Cortex of kidney (tissue), 1 donor: ENCODE results near the gene SOCS6.
"Not testable (repeated sequence)": the region's sequence is repeated elsewhere in the genome, so short reads cannot be mapped to it uniquely, and the experiment has no call there.

Experiments
- DNase-seq: peaks from one replicate; lab custom pipeline; 2025; lab: John Stamatoyannopoulos, UW

Gene SOCS6

DNA sequence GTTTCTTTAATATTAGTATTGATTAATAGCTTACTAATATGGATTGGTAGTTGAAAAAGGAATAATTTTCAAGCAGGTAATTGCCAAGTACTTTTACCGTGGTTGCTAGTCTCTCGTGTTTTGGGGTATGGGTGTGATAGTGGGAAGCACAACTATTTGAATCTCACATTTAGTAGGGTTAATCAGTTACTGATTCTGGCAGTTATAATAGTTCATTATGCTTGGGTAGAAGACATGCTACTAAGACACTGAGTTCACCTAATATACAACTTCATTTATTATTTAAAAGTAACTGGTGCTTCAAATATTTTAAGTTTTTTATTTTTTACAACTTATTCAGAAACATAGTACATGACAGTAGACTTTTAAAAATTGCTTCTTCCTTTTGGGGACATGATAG is 33.5 kb downstream of the SOCS6 start:
- DNase-seq = no peak

- DNase-seq = no peak
Measured at GRCh38 chr18:70322928-70323327, 34.1 kb downstream of the SOCS6 start.

- no peak for DNase-seq
Measured at GRCh38 chr18:70324897-70325296, 36.1 kb downstream of the SOCS6 start.

DNA sequence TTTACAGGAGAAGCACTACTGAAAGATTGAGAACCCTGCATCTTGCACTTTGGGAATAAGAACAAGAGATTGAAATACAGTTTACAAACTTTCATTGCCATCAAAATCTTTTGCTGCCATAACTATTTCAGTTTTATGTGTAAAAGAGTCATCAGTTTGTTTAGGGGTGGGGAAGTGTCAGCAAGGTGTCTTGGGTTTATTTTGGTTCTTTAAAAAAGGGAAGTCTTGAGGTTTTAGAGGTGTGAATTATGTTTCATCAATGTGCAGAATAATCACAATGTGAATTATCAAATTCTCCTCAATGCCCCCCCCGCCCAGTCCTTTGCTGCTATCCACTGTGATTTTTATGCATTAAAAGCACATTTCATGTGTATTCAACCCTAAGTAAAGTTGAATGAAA is 37.4 kb downstream of the SOCS6 start:
- DNase-seq = no peak

DNA sequence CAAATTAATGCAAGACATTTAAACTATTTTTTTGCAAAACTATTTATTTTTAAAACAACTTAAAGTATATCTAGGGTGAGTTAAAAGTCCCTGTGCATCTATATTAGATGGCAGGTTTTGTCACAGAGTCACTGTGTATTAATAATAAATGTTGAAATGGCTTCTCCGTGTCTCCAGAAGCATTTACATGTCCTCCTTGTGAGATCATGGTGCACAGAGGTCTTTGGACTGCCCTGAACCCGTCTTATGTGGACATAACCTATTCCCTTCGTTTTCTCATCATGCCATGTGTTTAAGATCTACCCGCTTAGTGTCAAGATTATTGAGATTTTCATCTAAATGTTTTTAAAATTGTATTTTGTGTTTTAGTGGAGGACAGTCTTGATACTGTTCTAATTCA is 39.3 kb downstream of the SOCS6 start:
- DNase-seq = no peak

- no peak for DNase-seq
Measured at GRCh38 chr18:70329071-70329470, 40.2 kb downstream of the SOCS6 start.

GRCh38 chr18:70330887-70331286 is 42.0 kb downstream of the SOCS6 start:
- no peak for DNase-seq

DNA sequence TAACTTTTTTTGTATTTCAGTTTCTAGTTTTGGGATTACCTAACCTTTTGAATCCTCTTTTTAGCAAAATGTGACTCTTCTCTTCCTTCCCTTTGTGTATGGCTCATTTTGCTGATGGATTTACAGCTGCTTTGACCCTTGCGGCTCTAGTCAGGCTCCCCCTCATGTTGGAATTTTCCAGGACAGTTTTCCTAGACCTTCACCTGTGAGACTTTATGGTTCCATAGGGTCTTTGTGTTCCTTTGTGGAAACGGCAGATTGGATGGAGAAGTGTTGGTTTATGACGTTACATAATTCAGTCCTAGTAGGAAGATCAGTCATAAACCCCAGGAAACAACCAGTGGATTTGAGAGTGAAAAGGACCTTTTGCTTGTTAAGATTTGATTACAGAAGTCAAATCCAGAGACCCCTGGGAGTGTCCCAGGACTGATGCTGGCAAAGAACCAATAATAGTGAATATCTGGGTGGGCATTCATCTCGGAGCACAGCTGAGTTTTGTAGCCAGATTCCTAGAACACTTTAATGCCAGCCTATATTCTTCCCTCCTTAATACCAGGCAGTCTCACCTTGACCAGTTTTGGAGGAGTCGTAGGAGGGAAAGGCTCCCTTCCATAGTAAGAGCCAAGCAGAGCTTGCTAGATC is 42.7 kb downstream of the SOCS6 start:
- no peak for DNase-seq

- DNase-seq = no peak
Measured at GRCh38 chr18:70332694-70333093, 43.8 kb downstream of the SOCS6 start.

DNA sequence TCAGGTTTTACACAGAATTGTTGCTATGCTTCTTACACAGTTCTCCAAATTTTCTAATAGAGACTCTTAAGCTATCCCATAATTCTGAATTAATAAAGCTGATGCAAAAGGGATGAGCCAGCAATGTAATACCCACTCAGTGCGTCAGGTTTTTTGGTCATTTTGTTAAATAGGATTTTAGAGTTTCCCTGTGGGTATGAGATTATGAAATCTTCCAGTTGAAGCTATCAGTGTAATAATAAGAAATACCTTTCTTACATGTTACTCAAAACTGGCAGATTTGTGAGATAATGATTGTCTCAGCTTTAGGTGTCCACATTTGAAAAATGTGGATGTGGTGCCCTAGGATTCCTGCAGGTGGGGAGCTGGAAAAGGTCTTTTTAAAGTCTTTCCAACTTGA is 44.5 kb downstream of the SOCS6 start:
- no peak for DNase-seq

DNA sequence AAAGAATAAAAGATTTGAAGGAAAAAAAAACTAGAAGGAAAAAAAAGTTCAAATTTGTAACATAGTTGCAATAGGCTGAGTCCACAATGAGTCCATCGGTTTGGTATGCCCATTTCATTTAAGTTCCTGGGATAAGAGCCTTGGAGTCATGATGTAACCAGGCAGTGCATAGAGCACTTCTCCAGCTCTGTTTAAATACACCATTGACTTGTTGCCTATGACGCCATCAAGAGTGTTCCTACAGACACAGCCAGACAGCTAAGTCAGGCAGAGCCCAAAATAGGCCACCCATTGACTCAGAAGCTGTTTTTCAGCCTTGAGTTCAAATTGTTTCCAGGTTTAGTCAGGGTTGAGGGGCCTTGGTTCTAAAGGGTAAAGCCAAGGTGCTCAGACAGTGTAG is 44.9 kb downstream of the SOCS6 start:
- DNase-seq = no peak

GRCh38 chr18:70334264-70334663 is 45.4 kb downstream of the SOCS6 start:
- no peak for DNase-seq

GRCh38 chr18:70334728-70335329 is 46.0 kb downstream of the SOCS6 start:
- no peak for DNase-seq

- DNase-seq = no peak
Measured at GRCh38 chr18:70335892-70336726, 47.3 kb downstream of the SOCS6 start.

- no peak for DNase-seq
Measured at GRCh38 chr18:70337139-70337972, 48.5 kb downstream of the SOCS6 start.

GRCh38 chr18:70338890-70339289 is 50.0 kb downstream of the SOCS6 start:
- DNase-seq = no peak

GRCh38 chr18:70339915-70340314 is 51.1 kb downstream of the SOCS6 start:
- no peak for DNase-seq

GRCh38 chr18:70348481-70348880 is 59.6 kb downstream of the SOCS6 start:
- not testable (repeated sequence) for DNase-seq

- no peak for DNase-seq
Measured at GRCh38 chr18:70349316-70349715, 60.5 kb downstream of the SOCS6 start.

- no peak for DNase-seq
Measured at GRCh38 chr18:70354080-70354479, 65.2 kb downstream of the SOCS6 start.

GRCh38 chr18:70354771-70355170 is 65.9 kb downstream of the SOCS6 start:
- DNase-seq = no peak
